A673 (cell line): ENCODE data around the gene PRDM16.

Experiments used
- EZH2 ChIP-seq: fragments of 200-600 bp; sonication (generic); IDR thresholded peaks from 2 replicates; pipeline ENCODE4 v1.6.1; 2017; ENCODE audit warnings: borderline replicate concordance, low read depth, mild to moderate bottlenecking, mixed read lengths, antibody characterized with exemption, low read length; ENCODE audit not compliant: poor library complexity, severe bottlenecking
- TF ChIP-seq, protein P1 (sequence below): fragments of 300-800, 200-600 bp; sonication (generic); conservative IDR thresholded peaks from 2 replicates; pipeline ENCODE4 v1.5.1; 2017; ENCODE audit warnings: low read depth, mild to moderate bottlenecking, antibody characterized with exemption, low read length, moderate library complexity, mixed read lengths

DNA sequence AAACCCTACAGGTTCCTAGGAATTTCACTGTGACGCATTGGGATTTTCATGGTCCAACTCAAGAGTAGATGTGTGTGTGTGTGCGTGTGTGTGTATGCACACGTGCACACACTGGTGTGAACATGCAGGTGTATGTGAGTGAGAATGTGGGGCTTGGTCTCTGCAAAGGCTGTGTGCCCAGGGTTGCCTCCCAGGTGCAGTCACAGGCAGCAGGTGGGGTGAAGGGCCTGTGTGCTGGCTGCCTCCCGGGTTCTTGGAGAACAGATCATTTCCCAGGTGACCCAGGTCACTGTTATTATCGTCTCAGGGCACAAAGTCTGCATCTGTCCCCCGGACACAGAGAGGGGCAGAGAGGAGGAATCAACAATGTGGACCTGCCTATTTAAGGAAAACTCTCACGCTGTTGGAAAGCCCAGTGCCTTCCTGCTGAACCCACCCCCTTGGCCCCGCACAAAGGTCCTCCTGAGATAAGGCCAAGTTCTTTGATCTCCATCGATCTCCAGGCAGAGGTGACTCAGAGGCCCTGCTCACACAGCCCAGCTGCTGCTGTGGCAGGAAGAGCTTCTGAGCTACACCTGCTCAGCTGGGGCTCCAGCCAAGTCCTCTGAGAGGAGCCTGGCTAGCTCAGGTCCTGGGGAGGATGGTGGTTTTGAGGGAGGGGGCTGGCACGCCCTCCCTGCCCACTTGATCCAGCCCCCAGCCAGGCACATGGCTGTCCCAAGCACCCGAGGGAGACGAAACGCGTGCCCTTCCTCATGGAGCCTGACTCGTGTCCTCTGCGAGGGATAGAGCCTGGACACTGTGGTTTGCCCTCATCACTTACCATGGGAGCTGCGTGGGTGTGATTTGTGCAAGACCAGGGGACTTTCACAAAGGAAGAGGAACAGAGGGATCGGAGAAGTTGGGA, 251.5 kb downstream of the PRDM16 start:
- TF ChIP-seq, protein P1, sequence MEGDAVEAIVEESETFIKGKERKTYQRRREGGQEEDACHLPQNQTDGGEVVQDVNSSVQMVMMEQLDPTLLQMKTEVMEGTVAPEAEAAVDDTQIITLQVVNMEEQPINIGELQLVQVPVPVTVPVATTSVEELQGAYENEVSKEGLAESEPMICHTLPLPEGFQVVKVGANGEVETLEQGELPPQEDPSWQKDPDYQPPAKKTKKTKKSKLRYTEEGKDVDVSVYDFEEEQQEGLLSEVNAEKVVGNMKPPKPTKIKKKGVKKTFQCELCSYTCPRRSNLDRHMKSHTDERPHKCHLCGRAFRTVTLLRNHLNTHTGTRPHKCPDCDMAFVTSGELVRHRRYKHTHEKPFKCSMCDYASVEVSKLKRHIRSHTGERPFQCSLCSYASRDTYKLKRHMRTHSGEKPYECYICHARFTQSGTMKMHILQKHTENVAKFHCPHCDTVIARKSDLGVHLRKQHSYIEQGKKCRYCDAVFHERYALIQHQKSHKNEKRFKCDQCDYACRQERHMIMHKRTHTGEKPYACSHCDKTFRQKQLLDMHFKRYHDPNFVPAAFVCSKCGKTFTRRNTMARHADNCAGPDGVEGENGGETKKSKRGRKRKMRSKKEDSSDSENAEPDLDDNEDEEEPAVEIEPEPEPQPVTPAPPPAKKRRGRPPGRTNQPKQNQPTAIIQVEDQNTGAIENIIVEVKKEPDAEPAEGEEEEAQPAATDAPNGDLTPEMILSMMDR, result no peak
- TF ChIP-seq EZH2, result no peak
